Kidney (tissue), 14 donors: ENCODE results near the gene ABCA5. TPM values are rescaled to one million over a fixed set of nuclear protein-coding genes. Genes with fewer than 3 reads are reported as not detected.

ENCODE experiments used
- DNase-seq, 5 donors: peaks; one replicate each; pipeline ENCODE4 v3.0.0-alpha.2; 2013 to 2020
- FAIRE-seq: peaks from 2 replicates; lab custom pipeline; 2012; peaks lifted over from hg19 to GRCh38; lab: Jason Lieb, UNC
- H3K27ac ChIP-seq, 2 donors: one replicate each; pipeline ENCODE4 v1.7.0; 2013; ENCODE audit warnings: low read depth in 2 of 2, low read length in 2 of 2, inconsistent platforms in 1 of 2
- H3K27me3 ChIP-seq: one replicate; pipeline ENCODE4 v1.7.1; 2013; ENCODE audit warnings: low read length, inconsistent platforms; ENCODE audit not compliant: control insufficient read depth, insufficient read depth
- H3K36me3 ChIP-seq, 3 donors: one replicate each; pipeline versions ENCODE4 v1.7.0 to v1.7.1; 2013; ENCODE audit warnings: low read length in 3 of 3, control low read depth in 1 of 3, inconsistent platforms in 1 of 3; ENCODE audit not compliant: insufficient read depth in 3 of 3, control insufficient read depth in 2 of 3
- H3K4me1 ChIP-seq, 3 donors: one replicate each; pipeline versions ENCODE4 v1.7.0 to v1.7.1; 2013; ENCODE audit warnings: low read length in 3 of 3, inconsistent platforms in 1 of 3, low read depth in 1 of 3; ENCODE audit not compliant: control insufficient read depth in 2 of 3, insufficient read depth in 2 of 3
- H3K4me3 ChIP-seq, 3 donors: one replicate each; pipeline versions ENCODE4 v1.7.0 to v1.8.1; 2013; ENCODE audit warnings: low read length in 3 of 3, control low read depth in 1 of 3, inconsistent platforms in 1 of 3
- H3K9ac ChIP-seq, 3 donors: one replicate each; pipeline versions ENCODE4 v1.7.0 to v1.7.1; 2013; ENCODE audit warnings: low read length in 3 of 3, control low read depth in 1 of 3, inconsistent platforms in 1 of 3
- H3K9me3 ChIP-seq, 3 donors: one replicate each; pipeline versions ENCODE4 v1.7.0 to v1.7.1; 2013; ENCODE audit warnings: low read length in 3 of 3, control low read depth in 1 of 3, inconsistent platforms in 1 of 3; ENCODE audit not compliant: control insufficient read depth in 2 of 3, insufficient read depth in 1 of 3
- CTCF ChIP-seq: IDR thresholded peaks from 3 replicates; pipeline ENCODE4 v1.5.1; 2012; ENCODE audit warnings: mild to moderate bottlenecking, moderate library complexity, borderline replicate concordance; ENCODE audit not compliant: insufficient read depth; ENCODE audit errors: extremely low read depth
- intact Hi-C: fragments of 100-400 bp; cut with DNase I; formaldehyde crosslinking; loops from one replicate; pipeline ENCODE4 v1.11.1; 2022
- polyA plus RNA-seq: library from polyadenylated mRNA; stranded (reverse); fragments of 350-450 nt; fragmentation: Illumina TruSeq; extraction: RNeasy Lipid Tissue Mini Kit (QIAGEN cat#74804); gene quantifications from one replicate; pipeline ENCODE4 v1.2.3, GENCODE V29; 2014; ENCODE audit warnings: low read depth, low replicate concordance; ENCODE audit not compliant: insufficient read depth
- total RNA-seq: library from RNA; stranded (reverse); fragmentation: NEBNext Ultra II Directional; extraction: Animal tissue kit (Norgen Biotek cat#: 25700); gene quantifications from one replicate; pipeline ENCODE4 v1.2.1, GENCODE V29; 2021
- donor health status: control.
- donor health status: control.
- donor health status: control.
- donor health status: control.
- donor health status: control.
- donor health status: DM: yes; HTN: yes; CAD: no.
- donor health status: Normal renal cell carcinoma (clear cell type).

The ABCA5 gene
- total and polyA plus RNA-seq, 2 donors from 2014 or later, result 19.0 to 25.1 TPM

GRCh38 chr17:69230939-69231338 lies 96.0 kb downstream of the ABCA5 start:
- DNase-seq (no peak), FAIRE-seq (no peak)
- H3K4me3 ChIP-seq, result no peak overlapping the region
- no peaks in the 10 kb centered on the region for H3K27me3 ChIP-seq
- no peak for TF ChIP-seq CTCF
- no peak overlapping the region for H3K9ac ChIP-seq
- intact Hi-C loops, result loop anchor here (5.0 kb wide), 1 partner anchor 464 kb away; no protein-coding TSS in a partner anchor
- no peak overlapping the region for H3K27ac ChIP-seq
- H3K4me1 ChIP-seq, result no peaks in the 10 kb centered on the region
- H3K9me3 ChIP-seq, result peaks cover 0 to 6% (median 2%) of the 10 kb centered on the region in 3 donors
- H3K36me3 ChIP-seq, result no peaks in the 10 kb centered on the region

GRCh38 chr17:69228576-69228975 lies 98.4 kb downstream of the ABCA5 start, which contains the start of gene ABCA10:
ABCA10 (minus strand) TSS chr17:69228824; CDS start chr17:69225358, 3,466 bp downstream.
- Histone ChIP-seq H3K9me3 (peaks cover 0 to 6% (median 2%) of the 10 kb centered on the region in 3 donors), H3K27ac (no peak within 1 kb of the TSS), H3K4me1 (no peaks in the 10 kb centered on the region), H3K4me3 (no peak within 1 kb of the TSS), H3K27me3 (no peaks in the 10 kb centered on the region), H3K9ac (no peak within 1 kb of the TSS), H3K36me3 (no peaks in the 10 kb centered on the region)
- no peak for FAIRE-seq
- TF ChIP-seq CTCF, result no peak
- no peak for DNase-seq
- intact Hi-C loops, result no loop called here

GRCh38 chr17:69228018-69228417 lies 98.9 kb downstream of the ABCA5 start:
- H3K4me3 ChIP-seq, result no peak overlapping the region
- no peaks in the 10 kb centered on the region for H3K4me1 ChIP-seq
- H3K9me3 ChIP-seq, result peaks cover 0 to 6% (median 2%) of the 10 kb centered on the region in 3 donors
- intact Hi-C loops, result no loop called here
- TF ChIP-seq CTCF, result no peak
- no peak overlapping the region for H3K27ac ChIP-seq
- no peak overlapping the region for H3K9ac ChIP-seq
- no peak for DNase-seq
- FAIRE-seq, result no peak
- H3K27me3 ChIP-seq, result no peaks in the 10 kb centered on the region
- H3K36me3 ChIP-seq, result no peaks in the 10 kb centered on the region

GRCh38 chr17:69227541-69227940 lies 99.4 kb downstream of the ABCA5 start:
- Histone ChIP-seq H3K36me3 (no peaks in the 10 kb centered on the region), H3K27me3 (no peaks in the 10 kb centered on the region), H3K4me3 (no peak overlapping the region), H3K9me3 (peaks cover 0 to 1% (median 1%) of the 10 kb centered on the region in 3 donors), H3K4me1 (no peaks in the 10 kb centered on the region), H3K27ac (no peak overlapping the region), H3K9ac (no peak overlapping the region)
- intact Hi-C loops, result no loop called here
- no peak for DNase-seq
- no peak for FAIRE-seq
- no peak for TF ChIP-seq CTCF
